Stimulated activated CD4-positive, alpha-beta T cell treated with anti-CD3 and anti-CD28 coated beads, TNF-alpha, amount 100 ng/mL, for 48 hours (primary cell): ENCODE measurements around the gene HOXA4.

Source experiments
- DNase-seq, 3 donors: peaks; one replicate each; pipeline ENCODE4 v3.0.0-alpha.2; 2020; ENCODE audit warnings: low read depth in 3 of 3

HOXA4 gene

GRCh38 chr7:27130540-27131389, at the start of gene HOXA4:
Gene HOXA4 (minus strand): TSS chr7:27130757. CDS start chr7:27130733, 24 bp downstream.
- DNase-seq = peak; percentile 45 to 68 (median 64)

DNA sequence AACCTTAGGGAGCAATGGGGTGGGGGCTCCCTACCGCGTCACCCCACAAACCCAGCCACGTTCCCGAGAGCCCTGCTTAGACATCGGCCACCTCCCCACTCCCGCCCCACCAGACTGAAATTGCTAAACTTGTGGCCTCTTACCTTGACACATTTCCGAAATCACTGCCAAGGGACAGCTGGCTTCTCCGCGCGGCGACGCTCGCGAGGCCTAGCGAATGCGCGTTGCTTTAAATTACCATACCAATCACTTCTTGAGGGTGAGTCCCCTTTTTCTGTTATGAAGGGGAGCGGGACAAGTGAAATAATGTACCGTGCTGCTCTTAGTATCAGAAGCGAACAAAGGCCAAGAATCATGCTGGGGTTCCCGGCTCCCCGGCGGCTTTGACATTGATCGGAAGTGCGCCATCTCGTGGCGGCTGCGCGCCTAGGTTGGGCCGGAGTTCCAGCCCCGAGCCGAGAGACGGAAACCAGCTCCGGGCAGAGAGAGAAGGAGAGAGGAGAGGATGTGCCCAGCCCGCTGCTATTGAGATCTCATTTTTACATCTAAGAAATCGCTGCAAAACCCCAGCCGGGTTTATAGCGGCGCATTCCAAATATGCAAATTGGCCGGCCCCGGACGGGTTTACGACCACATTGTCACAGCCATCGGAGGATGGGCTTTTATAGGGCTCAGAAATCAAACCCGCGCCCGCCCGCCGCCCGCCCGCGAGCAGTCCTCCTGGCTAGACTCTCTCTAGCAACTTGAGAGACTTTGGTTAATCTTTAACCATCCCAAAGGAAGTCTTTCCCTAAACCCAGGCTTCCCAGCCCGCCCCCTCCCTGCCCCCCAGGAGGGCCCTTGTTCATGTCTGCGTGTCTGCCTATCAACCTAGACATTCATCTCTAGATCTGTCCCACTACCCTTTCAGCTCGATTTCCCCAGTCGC, 49.2 kb upstream of the HOXA4 start:
- DNase-seq = peak in 2 of 3 donors; percentile 51 to 58

- DNase-seq = no peak
These were observed 48.5 kb upstream of the HOXA4 start for GRCh38 chr7:27179030-27179429.

DNA sequence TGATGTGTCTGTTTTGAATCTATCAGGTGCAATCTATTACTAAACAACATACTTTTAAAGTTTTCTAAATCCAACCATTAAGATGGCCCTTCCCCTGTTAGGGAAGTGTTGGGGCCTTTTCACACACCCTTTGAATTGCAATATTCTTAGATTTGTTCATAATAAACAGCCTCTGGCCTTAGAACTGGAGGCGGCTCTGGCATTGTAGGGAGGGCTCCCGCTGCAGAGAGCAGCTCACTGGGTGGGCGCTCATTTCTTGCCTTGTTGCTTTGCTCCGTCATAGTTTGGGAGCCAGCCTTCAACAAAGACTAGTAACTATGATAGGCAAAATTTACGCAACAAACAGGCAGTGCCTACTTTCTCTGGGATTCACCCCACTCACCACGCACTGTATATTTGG, 47.8 kb upstream of the HOXA4 start:
- no peak for DNase-seq

GRCh38 chr7:27177795-27178320, 47.3 kb upstream of the HOXA4 start:
- DNase-seq = no peak

DNA sequence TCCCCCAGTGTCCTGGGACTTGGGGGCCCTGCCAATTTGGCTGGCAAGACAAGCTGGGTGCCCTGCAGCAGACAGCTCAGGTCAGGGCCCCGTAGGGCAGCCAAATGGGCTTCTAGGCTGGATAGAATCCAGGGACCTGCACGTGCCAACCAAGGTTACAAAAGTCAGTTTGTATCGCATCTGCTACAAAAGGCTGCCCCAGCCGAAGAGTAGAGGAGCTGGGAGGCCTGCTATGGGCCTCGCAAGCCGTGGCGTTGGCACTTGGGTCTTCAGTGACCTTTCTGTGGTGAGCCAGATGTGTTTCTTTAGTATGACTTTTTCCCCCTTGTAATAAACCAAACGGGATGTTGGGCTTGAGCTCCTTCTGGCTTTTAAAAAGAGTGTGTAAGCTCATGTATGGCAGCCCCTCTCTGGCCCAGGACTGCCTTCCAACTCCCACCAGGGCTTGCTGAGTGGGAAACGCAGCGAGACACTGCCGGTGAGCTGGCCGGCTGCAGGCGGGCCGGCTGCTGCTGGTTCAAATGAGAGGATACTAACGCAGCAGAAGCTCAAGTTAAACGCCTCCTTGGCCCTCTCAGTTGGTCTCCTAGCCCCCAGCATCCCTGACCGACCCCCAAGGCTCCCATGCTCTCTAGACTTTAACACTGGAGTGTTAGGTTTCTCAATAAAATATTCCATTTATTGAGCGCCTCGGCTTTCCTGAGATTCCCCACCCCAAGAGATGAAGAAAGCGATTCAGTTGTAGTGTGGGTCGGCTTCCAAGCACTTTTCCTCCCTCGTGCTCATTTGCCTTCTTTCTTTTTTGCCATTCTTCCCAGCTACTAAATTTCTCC, 46.6 kb upstream of the HOXA4 start:
- no peak for DNase-seq

GRCh38 chr7:27176524-27176845, 45.9 kb upstream of the HOXA4 start:
- DNase-seq = no peak

GRCh38 chr7:27175626-27176523, 45.3 kb upstream of the HOXA4 start:
- DNase-seq = no peak

DNA sequence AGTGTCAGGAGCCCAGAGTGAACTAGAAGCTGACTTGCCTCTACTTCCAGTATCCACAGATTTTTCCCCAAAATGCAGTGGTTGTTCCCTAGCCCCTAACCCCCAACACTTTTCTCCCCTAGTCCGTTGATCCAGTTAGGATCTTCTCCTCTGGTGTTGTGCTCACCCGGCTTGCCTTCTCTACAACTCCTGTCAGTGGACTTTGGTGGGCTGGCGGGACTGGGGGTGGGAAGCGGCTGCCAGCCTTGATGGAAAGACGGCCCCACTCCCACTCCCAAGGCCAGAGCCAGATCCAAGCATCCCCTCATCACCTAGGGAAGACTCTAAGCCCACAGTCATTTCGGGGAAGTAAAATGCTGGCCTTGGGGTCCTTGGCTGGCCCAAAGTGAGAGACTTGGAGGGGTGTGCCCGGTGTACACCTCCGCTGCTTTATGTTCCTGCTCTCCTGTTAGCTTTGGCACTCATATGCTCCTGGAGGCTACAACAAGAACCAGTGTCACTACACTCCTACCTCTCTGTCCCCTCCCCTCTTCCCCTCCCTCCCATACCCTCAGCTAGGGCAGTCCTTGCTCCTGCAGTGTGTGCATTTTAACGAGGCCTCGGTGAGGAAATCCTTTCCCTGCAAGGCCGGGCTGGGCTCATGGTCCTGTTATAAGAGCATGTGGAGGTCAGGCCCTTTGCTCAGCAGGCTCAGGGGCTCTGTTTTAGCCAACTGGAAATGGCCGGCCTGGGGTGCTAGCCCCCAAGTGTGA, 44.5 kb upstream of the HOXA4 start:
- DNase-seq = no peak

DNA sequence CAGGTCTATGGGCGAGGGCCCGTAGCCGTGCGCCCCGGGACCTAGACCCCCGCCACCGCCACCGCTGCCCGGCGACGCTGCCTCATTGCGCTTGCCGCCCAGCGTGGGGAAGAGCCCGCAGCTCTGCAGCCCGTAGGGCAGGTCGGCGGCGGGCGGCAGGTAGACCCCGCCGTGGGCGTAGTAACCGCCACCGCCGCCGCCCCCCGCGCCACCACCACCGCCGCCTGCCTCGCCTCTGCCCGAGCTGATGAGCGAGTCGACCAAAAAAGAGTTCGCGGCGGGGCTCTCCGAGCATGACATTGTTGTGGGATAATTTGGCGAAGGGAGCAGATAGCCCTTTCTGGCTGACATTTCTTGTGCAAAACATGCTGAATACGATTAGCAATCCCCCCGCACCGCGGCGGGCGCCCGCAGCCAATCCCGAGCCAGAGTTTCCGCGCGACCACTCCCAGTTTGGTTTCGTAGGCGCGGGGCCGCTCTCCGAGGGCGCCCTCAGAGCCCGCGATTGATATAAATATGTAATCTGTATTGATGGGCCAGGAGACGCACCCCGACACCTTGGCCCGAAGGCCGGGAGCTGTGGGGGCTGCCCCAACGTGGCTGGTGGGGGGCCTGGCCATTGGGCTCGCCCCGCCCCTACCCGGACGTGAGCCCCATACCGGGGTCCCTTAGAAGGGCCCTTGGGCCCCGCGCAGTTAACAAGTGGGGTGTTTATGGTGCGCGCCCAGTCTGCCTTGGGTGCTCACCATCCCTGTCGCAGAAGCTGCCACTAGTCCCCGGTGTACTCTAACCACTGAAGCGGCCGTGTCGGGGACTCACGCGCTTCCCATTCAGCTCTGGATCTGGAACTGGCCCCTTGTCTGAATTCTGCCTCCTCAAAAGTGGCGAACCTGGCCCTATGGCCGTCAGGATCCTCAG, 43.7 kb upstream of the HOXA4 start, which contains the start of gene HOXA10:
HOXA10 (minus strand) TSS at position 365 of the 918 bp plus-strand sequence; CDS start at position 351, 14 bp downstream.
- no peak for DNase-seq

DNA sequence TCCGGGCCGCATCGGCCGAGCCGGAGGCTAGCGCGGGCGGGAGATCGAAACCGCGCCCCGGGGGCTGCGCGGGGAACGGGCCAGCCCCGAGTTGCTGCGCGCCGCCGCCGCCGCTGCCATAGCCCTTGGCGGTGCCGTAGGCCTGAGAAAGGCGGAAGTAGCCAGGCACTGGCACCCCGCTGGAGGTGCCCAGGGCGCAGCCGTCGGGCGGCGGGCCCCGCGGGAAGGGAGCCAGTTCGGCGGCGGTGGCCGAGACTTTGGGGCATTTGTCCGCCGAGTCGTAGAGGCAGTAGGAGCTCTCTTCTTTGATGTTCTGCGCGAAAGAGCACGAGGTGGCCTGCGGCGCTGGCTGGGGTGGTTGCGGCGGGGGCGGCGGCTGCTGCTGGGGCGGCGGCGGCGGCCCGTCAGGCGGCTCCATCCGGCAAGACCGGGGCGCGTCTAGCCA, 43.0 kb upstream of the HOXA4 start:
- no peak for DNase-seq

DNA sequence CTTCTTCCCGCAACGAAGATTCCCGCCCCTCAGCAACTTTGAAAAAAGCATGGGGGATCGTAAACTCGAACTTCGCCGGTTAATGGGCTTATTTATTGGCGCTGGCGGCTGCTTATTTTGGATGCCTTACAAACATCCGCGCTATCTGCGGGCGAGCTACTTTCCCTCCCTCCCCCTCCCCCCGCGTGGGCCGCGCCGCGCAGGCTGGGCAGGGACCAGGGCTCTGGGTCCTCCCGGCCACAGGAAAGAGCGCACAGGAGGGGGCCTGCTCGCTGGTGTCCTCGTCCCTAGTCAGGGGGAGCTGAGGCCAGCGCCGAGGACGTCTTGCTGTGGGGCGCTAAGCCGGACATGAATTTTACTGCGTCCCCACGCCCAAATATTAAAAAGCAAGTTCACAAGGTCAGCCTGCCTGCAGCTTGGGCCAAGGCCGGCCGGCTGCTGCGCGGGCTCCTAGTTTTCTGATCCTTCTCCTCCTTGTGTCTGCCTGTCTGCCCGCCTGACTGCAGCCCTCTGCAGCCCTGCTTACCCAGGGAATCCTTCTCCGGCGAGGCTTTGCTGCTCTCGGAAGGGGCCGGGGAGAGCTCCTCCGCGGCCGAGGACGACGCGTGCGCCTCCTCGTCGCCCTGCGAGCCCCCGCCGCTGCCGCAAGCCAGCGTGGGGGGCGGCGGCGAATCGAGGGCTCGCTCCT, 42.4 kb upstream of the HOXA4 start:
- no peak for DNase-seq

DNA sequence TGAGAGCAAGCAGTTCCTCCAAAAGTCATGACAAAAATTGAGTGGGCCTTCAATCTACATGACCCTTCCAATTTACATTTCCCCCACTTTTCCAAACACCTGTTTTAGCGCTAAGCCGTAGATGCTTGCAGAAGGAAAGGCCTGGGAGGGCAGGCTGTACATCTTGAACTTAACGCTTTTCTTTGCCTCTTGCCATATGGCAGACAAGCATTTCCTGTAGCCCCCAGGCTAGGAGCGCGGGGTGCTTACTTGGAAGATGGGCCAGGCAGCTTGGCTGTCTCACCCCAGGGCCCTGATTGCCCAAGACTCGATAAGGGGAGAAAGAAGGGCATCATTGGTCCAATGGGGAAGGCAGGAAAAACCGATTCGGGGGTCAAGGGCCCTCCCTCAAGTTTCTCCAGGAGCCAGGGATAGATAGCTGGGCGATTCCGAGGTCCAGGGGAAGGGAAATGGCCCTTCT, 41.8 kb upstream of the HOXA4 start:
- DNase-seq = no peak

DNA sequence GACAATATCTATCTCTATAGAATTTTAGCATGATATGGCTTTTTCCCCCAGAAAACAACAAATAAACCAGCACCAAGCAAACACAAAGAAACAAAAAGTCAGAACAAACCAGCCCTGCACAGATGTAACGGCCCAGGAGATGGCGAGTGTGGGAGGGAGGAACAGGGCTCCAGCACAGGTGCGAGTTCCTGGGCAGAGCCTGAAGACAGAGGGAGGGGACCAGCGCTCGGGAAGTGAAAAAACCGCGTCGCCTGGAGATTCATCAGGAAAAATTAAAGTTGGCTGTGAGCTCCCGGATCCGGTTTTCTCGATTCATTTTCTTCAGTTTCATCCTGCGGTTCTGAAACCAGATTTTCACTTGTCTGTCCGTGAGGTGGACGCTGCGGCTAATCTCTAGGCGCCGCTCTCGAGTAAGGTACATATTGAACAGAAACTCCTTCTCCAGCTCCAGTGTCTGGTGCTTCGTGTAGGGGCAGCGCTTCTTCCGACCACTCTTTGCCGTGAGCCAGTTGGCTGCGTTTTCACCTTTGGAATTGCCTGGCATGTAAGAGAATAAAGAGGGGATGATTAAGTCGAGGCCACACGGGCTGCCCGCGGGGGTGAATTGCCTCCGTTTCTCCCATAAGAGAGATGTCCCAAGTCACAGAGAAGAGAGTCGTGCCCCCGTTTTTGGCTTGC, 41.2 kb upstream of the HOXA4 start:
- no peak for DNase-seq

DNA sequence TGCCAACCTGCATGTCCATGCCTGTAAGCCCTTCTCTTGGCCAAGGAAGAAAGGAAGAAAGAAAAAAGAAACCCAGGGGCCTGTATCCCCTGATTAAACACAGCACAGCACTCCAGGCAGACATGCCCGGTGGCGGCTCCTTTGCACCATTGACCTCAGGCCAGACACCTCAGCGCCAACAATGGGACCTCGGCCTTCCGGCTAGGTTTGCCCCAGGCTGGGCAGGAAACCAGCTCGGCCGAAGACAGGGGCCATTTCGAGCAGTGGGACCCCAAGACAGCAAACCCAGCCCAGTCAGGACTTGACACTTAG, 40.7 kb upstream of the HOXA4 start:
- DNase-seq = no peak

DNA sequence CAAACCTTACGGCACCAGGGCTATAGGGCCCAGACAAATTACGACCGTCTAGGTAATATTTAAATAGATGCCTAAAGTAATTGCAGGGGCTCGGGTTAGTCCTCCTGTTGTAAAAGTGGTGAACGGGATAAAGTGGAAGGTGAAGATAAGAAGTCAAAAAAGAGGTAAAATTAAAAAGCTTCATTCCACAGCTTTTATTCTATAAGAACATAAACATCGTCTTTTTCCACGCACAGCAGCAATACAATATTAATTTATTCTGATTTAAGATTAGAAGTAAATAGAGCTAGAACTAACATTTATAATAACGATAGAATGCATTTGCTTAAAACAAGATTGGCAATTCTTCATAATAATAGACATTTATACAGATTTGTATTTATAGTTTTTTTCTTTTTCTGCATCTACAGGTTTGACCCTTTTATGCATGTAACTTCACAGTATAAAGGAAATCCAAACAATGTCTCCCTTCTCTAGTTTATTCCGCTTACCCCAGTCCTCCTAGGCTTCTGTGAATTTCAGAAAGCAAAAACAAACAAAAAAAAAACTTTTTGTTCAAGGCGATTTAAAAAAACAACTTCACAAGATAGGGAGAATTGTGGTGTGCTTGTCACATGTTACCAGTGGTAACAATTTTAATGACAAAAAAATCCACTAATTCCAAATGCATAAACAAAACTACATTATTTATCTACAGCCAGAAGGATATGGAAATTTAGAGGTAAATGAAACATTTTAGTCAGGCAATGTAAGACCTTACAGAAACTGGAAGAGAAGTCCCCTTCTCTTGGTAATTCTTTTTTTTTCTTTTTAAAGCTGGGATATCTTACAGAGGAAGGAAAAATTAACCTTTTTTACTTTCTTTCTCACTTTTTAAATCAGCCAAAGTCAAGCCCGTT, 40.1 kb upstream of the HOXA4 start:
- no peak for DNase-seq
